ENCODE results near the gene NMT2. TPM values are rescaled to one million over a fixed set of nuclear protein-coding genes. Genes with fewer than 3 reads are reported as not detected.

Gene NMT2
- total RNA-seq, 1 experiment from 2014 or later = 26.1 TPM

DNA sequence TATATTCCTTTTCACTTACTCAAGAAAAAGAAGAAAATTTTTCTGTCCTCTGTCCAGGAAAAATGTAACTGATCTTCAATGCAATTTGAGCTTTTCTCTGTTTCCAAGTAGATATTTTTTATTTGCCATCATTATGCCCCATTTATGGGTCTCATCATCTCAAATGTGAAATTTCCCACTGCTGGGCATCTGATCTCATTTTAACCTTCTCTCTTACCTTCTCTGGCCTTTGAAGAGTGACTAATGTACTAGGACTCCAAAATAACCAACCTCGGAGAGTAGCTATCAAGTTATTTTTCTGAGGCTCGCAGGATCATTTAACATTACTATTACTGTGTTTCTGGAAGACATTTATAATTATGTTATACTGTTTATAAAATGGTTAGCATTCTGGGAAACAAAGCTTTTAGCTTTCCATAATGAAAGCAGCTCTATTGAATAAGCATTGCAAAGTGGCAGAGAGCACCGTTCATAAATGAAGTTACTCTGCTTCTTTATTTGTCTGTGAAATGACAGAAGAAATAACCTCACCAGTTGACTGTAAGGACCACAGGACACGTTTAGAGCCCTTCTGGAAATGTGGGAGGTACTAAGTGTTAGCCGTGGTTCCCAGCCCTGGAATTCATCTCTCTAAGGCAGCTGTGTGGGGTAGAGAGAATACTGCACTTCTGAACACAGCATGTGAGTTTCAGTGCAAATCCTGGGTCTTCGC is 33.3 kb upstream of the NMT2 start (continued):
- TF ChIP-seq, protein P1, sequence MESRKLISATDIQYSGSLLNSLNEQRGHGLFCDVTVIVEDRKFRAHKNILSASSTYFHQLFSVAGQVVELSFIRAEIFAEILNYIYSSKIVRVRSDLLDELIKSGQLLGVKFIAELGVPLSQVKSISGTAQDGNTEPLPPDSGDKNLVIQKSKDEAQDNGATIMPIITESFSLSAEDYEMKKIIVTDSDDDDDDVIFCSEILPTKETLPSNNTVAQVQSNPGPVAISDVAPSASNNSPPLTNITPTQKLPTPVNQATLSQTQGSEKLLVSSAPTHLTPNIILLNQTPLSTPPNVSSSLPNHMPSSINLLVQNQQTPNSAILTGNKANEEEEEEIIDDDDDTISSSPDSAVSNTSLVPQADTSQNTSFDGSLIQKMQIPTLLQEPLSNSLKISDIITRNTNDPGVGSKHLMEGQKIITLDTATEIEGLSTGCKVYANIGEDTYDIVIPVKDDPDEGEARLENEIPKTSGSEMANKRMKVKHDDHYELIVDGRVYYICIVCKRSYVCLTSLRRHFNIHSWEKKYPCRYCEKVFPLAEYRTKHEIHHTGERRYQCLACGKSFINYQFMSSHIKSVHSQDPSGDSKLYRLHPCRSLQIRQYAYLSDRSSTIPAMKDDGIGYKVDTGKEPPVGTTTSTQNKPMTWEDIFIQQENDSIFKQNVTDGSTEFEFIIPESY (IDR thresholded peaks at IDR 0.05; ENCODE audit: extremely low read depth, insufficient replicate concordance, low read length) = no peak
- no peak for TF ChIP-seq CBX3 (IDR thresholded peaks at IDR 0.05; ENCODE audit: low read depth)
- TF ChIP-seq MAX (IDR thresholded peaks at IDR 0.05) = no peak
- no peak for TF ChIP-seq CEBPB (IDR thresholded peaks at IDR 0.05; ENCODE audit: low read depth)
- peak; percentile 61; the same call in 1 of the 2 replicates for TF ChIP-seq FOSL1 (IDR thresholded peaks at IDR 0.05; ENCODE audit: low read depth)

GRCh38 chr10:15200626-15201025 is 32.1 kb upstream of the NMT2 start:
- Histone ChIP-seq H3K9me3 (ENCODE audit: control insufficient read depth in 1 of 2, insufficient read depth in 1 of 2, low read depth in 1 of 2, low read length in 2 of 2) (no peaks in the 10 kb centered on the region), H3K4me3 (replicated peaks in 1 of 2; ENCODE audit: low read depth in 1 of 2, low read length in 2 of 2) (peak overlapping the region in 1 of 2 experiments; percentile 36; a peak in 1 of 4 replicates), H3K27ac (ENCODE audit: low read depth, low read length) (peak overlapping the region; percentile 91; the same call in 1 of the 2 replicates), H3K4me2 (ENCODE audit: low read length) (peak overlapping the region; percentile 74), H3K36me3 (ENCODE audit: control insufficient read depth in 1 of 2, insufficient read depth in 2 of 2, low read length in 2 of 2) (0 out of 4 replicates have a peak, but pooled peaks cover 0 to 5% of the 10 kb centered on the region in 2 experiments), H3K79me2 (ENCODE audit: insufficient read depth, low read length) (no peaks in the 10 kb centered on the region), H2AFZ (ENCODE audit: low read depth, low read length, poor library complexity, severe bottlenecking) (no peak overlapping the region), H3K9me2 (ENCODE audit: insufficient read depth) (no peaks in the 10 kb centered on the region), H3K4me1 (ENCODE audit: control insufficient read depth in 1 of 2, insufficient read depth in 2 of 2, low read length in 2 of 2) (peaks cover 46 to 88% of the 10 kb centered on the region in 2 experiments), H3K9ac (ENCODE audit: low read length) (peak overlapping the region; percentile 66), H4K20me1 (ENCODE audit: insufficient read depth) (no peaks in the 10 kb centered on the region), H3K27me3 (ENCODE audit: insufficient read depth, low read length) (no peaks in the 10 kb centered on the region)
- ChIA-PET CTCF (no interaction called here), POLR2A (no interaction called here), RAD21 (ENCODE audit: low non-redundant PET in 1 of 2, low total read pairs in 2 of 2, uncharacterized antibody in 2 of 2, unreplicated experiment in 2 of 2) (no interaction called here)
- BruUV-seq (replicated peaks) = no TSS peak
- intact Hi-C loops (cut with micrococcal nuclease) = loop anchor here (5.0 kb wide), 1 partner anchor 33 kb away; the partner anchor contains the start of gene NMT2
- ATAC-seq (peak; percentile 79), DNase-seq (ENCODE audit: low read depth, low spot score) (peak; percentile 90)
- TF ChIP-seq, protein P2, sequence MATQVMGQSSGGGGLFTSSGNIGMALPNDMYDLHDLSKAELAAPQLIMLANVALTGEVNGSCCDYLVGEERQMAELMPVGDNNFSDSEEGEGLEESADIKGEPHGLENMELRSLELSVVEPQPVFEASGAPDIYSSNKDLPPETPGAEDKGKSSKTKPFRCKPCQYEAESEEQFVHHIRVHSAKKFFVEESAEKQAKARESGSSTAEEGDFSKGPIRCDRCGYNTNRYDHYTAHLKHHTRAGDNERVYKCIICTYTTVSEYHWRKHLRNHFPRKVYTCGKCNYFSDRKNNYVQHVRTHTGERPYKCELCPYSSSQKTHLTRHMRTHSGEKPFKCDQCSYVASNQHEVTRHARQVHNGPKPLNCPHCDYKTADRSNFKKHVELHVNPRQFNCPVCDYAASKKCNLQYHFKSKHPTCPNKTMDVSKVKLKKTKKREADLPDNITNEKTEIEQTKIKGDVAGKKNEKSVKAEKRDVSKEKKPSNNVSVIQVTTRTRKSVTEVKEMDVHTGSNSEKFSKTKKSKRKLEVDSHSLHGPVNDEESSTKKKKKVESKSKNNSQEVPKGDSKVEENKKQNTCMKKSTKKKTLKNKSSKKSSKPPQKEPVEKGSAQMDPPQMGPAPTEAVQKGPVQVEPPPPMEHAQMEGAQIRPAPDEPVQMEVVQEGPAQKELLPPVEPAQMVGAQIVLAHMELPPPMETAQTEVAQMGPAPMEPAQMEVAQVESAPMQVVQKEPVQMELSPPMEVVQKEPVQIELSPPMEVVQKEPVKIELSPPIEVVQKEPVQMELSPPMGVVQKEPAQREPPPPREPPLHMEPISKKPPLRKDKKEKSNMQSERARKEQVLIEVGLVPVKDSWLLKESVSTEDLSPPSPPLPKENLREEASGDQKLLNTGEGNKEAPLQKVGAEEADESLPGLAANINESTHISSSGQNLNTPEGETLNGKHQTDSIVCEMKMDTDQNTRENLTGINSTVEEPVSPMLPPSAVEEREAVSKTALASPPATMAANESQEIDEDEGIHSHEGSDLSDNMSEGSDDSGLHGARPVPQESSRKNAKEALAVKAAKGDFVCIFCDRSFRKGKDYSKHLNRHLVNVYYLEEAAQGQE (IDR thresholded peaks at IDR 0.05; ENCODE audit: low read depth) = no peak
- TF ChIP-seq, protein P3, sequence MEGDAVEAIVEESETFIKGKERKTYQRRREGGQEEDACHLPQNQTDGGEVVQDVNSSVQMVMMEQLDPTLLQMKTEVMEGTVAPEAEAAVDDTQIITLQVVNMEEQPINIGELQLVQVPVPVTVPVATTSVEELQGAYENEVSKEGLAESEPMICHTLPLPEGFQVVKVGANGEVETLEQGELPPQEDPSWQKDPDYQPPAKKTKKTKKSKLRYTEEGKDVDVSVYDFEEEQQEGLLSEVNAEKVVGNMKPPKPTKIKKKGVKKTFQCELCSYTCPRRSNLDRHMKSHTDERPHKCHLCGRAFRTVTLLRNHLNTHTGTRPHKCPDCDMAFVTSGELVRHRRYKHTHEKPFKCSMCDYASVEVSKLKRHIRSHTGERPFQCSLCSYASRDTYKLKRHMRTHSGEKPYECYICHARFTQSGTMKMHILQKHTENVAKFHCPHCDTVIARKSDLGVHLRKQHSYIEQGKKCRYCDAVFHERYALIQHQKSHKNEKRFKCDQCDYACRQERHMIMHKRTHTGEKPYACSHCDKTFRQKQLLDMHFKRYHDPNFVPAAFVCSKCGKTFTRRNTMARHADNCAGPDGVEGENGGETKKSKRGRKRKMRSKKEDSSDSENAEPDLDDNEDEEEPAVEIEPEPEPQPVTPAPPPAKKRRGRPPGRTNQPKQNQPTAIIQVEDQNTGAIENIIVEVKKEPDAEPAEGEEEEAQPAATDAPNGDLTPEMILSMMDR (IDR thresholded peaks at IDR 0.05 in 2 of 3, conservative IDR thresholded peaks at IDR 0.05 in 1 of 3; ENCODE audit: borderline replicate concordance in 1 of 3, insufficient read depth in 1 of 3, low read depth in 2 of 3, low read length in 2 of 3) = no peak
- TF ChIP-seq POLR2AphosphoS5 (IDR thresholded peaks at IDR 0.05; ENCODE audit: low read depth, low read length) (peak; percentile 66; the same call in 1 of the 2 replicates), SIN3A (IDR thresholded peaks at IDR 0.05; ENCODE audit: low read depth) (peak; percentile 94), TCF7L2 (IDR thresholded peaks at IDR 0.05; ENCODE audit: borderline replicate concordance, extremely low read depth, insufficient read depth, insufficient read length) (peak; percentile 67), YY1 (IDR thresholded peaks at IDR 0.05; ENCODE audit: extremely low read depth, insufficient replicate concordance, low read depth, low read length) (peak; percentile 34), EZH2phosphoT487 (IDR thresholded peaks at IDR 0.05; ENCODE audit: borderline replicate concordance) (no peak)
- TF ChIP-seq, protein P1 (IDR thresholded peaks at IDR 0.05; ENCODE audit: extremely low read depth, insufficient replicate concordance, low read length) = no peak
